Prostate gland (tissue), 2 donors: Measurements from ENCODE around the gene CEACAM3.
A peak's percentile ranks its signal among the peaks of the same experiment; 100 is the strongest.

ENCODE experiments used
- CTCF ChIP-seq, 4 experiments: fragments of 200-600 bp in 2 of 4; fragments of 450-650 bp in 2 of 4; sonication (generic) in 2 of 4; IDR thresholded peaks; 1 replicate in 3 of 4; 2 replicates in 1 of 4; pipeline ENCODE4 v1.5.1; 2016 to 2019; ENCODE audit warnings: antibody characterized with exemption in 4 of 4, mild to moderate bottlenecking in 2 of 4, moderate library complexity in 2 of 4
- POLR2A ChIP-seq: fragments of 450-650 bp; IDR thresholded peaks from one replicate; pipeline ENCODE4 v1.6.1; 2016; ENCODE audit warnings: antibody characterized with exemption, mild to moderate bottlenecking
- POLR2AphosphoS5 ChIP-seq: sonication (generic); formaldehyde crosslinking; IDR thresholded peaks from one replicate; pipeline ENCODE4 v1.6.1; 2017; ENCODE audit warnings: antibody characterized with exemption

GRCh38 chr19:41753159-41753558 is 43.2 kb upstream of the CEACAM3 start:
- TF ChIP-seq CTCF (IDR thresholded peaks at IDR 0.05), result peak; percentile 30 to 74 (median 72)
- no peak for TF ChIP-seq POLR2AphosphoS5
- no peak for TF ChIP-seq POLR2A
